HG03378 (cell line): ENCODE measurements around the gene DDC.
"Not testable (repeated sequence)": the region's sequence is repeated elsewhere in the genome, so short reads cannot be mapped to it uniquely, and the experiment has no call there.

Experiments
- ATAC-seq: cut with Tn5 transposase; IDR thresholded peaks from one replicate; pipeline ENCODE4 v1.9.1; 2021; ENCODE audit warnings: mild to moderate bottlenecking, moderate library complexity; ENCODE audit not compliant: unreplicated experiment

Gene DDC

DNA sequence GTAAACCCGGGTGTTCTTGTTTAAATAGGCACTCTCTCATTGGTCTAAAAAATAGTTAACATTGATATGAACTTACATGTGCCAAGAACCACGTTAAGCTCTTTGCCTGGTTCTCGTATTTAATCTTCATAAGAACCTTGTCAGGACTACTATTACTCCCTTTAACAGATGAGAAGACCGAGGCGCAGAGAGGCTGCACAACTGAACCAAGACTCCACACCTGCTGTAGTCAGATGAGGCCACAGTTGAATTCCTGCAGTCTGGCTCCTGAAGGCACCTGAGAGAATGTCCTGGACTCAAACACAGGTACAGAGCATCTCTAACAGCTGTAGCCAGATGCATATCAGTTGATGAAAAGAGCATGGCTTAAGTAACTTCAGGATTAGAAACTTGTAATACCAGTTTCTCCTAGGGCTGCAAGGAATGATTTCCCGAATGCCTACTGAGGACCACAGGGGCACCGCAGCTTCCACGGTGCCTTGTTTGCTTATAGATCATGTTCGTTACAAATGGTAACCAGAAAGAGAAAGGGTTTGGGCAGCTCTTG, 9.5 kb downstream of the DDC start:
- ATAC-seq = no peak

DNA sequence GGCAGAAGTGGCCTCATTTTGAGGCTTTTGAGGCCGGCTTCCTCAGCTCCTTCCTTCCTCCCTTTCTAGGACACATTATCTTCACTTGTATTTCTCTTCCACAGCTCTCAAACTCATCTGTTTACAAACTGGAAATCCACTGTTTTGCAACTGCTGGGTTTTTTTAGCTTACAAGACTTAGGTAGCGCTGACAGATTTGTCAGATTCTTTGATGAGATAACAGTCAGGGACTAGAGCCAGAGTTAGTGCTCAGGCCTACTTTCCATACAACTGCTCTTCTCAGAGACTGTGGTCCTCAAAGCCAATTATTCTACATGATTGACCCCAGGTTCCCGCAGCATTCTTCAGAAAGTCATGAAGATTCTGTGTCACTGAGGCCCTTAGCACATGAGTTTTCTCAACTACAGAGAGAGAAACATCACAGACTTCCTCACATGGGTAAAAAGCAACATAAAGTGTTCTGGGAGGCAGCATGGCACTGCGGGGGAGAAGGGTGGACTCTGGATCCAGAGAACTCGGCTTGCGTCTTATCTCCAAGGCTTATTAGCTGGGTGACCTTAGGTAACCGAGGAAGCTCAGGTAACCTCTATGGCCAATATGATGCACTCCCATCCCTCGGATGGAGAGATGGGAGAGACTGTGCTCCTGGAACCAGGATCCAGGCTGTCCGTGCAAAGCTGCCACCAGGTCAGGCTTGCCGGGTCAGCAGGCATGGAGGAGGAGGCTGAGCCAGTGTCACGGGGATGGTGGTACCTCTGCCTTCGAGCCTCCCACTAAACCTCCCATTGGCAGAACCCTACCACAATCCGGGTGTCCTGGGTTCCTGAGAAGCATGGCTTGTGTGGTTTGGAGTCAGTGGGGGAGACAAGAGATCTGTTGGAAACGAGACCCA, 10.5 kb downstream of the DDC start:
- no peak for ATAC-seq

- ATAC-seq = no peak
These were observed 11.2 kb downstream of the DDC start for GRCh38 chr7:50553973-50554372.

DNA sequence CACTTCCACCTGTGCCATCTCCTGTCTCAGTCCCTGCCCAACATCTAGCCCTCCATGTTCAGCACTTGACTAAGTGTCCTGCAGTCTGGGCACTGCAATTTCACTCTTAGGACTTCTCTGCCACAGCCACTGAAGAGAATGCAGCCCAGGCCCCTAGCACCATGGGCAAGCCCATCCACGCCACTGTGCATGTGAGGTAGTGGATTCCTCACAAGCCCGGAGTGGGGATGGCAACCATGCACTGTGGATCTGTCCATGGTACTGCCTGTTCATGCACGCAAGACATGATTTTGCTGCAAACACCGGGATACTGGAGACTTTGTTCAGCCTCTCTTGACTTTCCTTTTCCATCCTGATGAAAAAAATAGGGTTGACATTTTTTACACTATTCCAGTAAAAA, 12.3 kb downstream of the DDC start:
- no peak for ATAC-seq

GRCh38 chr7:50552139-50552538, 13.1 kb downstream of the DDC start:
- no peak for ATAC-seq

GRCh38 chr7:50545613-50546012, 19.6 kb downstream of the DDC start:
- ATAC-seq = not testable (repeated sequence)

- ATAC-seq = no peak
These were observed 20.2 kb downstream of the DDC start for GRCh38 chr7:50544992-50545391.

DNA sequence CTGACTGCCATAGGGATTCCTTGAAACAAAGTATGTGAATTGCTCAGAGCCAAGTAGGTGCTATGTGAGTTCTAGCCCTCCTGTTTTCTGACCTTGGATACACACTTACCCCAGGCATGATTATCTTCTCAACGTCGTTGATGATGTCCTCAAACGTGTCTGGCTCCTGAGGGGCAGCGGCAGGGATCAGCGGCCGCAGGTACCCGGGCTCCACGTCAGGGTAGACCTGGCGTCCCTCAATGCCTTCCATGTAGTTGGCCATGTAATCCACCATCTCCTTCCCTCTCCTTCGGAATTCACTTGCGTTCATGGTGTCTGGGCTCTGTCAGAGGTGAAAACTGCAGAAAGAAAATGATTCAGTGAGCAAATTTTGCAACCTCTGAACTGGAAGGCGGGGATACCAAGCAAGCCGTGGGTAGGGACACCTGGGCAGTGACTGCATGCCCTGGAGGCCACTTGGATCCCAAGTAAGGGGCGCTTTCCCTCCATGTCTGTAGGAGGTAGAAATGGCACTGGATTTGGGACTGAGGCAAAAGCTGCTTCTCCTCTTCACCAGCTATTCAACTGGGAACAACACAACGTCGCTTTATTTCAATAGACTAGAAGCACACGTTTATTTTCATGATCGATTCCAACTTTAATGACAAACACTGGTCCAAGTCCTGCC, 21.3 kb downstream of the DDC start:
- no peak for ATAC-seq

DNA sequence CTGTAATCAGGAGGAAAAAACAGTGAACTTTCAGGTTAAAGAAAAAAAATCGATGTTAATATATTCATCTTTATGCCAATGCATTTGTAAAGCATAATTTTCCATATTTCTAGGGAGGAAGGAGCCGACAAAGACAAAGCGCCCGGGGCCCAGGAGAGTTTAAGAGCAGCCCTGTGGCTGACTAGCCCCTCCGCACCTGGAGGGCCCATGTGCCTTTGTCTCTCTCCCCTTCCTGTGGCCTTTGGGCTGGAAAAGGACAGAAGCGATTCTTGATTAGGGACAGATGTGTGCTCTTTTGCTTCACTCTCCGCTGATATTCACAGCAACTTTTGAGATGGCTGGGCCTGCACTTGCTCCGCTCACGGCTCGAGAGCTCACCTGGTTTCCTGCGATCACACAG, 23.1 kb downstream of the DDC start:
- no peak for ATAC-seq

GRCh38 chr7:50540785-50541579, 24.2 kb downstream of the DDC start:
- ATAC-seq = no peak

DNA sequence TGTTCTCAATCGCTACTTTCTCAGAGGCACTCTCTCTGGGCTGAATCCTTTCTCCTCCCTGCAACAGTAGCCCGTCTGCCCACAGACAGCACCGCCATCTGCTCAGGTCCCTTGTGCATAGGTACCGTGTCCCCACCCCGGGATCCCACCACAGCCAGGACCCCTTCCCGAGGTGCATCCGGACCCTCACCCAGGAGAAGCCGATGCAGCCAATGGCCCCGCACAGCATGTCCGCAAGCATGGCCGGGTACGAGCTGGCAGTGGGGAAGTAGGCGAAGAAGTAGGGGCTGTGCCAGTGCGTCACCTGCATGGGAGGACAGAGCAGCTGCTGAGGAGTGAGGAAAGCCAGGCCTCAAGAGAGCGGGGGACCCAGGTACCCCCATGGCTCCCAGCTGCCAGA, 25.5 kb downstream of the DDC start:
- ATAC-seq = no peak

GRCh38 chr7:50538478-50538877, 26.7 kb downstream of the DDC start:
- no peak for ATAC-seq

GRCh38 chr7:50537417-50537816, 27.8 kb downstream of the DDC start:
- ATAC-seq = no peak

GRCh38 chr7:50535291-50535711, 29.9 kb downstream of the DDC start:
- ATAC-seq = not testable (repeated sequence)

DNA sequence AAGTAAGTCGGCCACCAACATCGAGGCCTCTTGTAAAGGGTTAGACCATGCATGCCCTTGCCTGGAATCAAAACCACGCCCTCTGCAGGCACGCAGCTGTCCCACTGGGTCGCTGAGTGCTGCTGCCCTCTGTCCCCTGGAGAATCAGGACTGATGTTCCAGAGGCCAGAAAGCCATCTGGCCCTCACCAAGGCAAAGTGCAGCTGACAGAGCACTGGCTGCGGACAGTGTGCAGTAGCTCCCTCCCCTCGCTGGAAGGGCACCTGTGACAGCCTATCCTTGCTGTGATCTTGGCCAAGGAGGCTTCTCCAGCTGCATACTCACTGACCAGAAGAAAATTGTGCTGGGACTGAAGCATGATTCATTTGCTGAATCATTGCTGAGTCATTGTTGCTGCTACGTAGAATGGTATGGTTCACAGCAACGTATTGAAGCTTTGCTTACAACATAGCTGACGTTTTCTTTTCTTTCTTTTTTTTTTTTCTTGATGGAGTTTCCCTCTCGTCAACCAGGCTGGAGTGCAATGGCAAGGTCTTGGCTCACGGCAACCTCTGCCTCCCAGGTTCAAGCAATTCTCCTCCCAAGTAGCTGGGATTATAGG, 30.4 kb downstream of the DDC start:
- no peak for ATAC-seq

GRCh38 chr7:50533866-50534265, 31.3 kb downstream of the DDC start:
- ATAC-seq = no peak

DNA sequence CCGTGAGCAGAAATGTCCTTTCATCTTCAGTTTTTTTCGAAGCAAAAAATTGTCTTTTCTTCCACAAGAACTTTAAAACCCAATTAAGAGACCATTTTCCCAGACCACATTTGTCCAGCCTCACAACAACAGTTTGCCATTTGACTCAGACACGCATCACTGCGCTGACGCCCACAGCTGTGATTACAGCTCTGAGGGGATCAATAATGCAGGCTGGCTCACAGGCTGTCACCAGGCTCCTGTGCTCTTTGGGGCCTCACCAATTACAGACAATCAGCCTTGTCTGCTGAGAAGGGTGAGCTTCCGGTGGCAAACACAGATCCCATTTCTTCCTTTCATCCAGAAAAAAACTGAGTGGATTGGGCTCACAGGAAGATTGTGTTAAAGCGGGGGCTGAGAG, 33.3 kb downstream of the DDC start:
- ATAC-seq = no peak

- no peak for ATAC-seq
These were observed 33.7 kb downstream of the DDC start for GRCh38 chr7:50531401-50531911.

- ATAC-seq = no peak
These were observed 34.4 kb downstream of the DDC start for GRCh38 chr7:50530766-50531165.

GRCh38 chr7:50529093-50529862, 35.9 kb downstream of the DDC start:
- ATAC-seq = no peak
